ENCODE results near the gene CLEC18A.

The CLEC18A gene

GRCh38 chr16:69927056-69927757 lies 23.9 kb upstream of the CLEC18A start:
- H3K27me3 ChIP-seq = no peaks in the 10 kb centered on the region
- H3K4me3 ChIP-seq (ENCODE audit: low read depth, low read length) = no peak overlapping the region
- no peak for DNase-seq
- H3K4me1 ChIP-seq = no peaks in the 10 kb centered on the region
- H3K9me3 ChIP-seq = no peaks in the 10 kb centered on the region
- no peaks in the 10 kb centered on the region for H3K36me3 ChIP-seq
- no peak for TF ChIP-seq CTCF (IDR thresholded peaks at IDR 0.05; ENCODE audit: low read depth, low read length)

- no peak for DNase-seq
- no peak for TF ChIP-seq CTCF (IDR thresholded peaks at IDR 0.05; ENCODE audit: low read depth, low read length)
- Histone ChIP-seq H3K4me3 (ENCODE audit: low read depth, low read length) (no peak overlapping the region), H3K4me1 (no peaks in the 10 kb centered on the region), H3K27me3 (no peaks in the 10 kb centered on the region), H3K36me3 (no peaks in the 10 kb centered on the region), H3K9me3 (no peaks in the 10 kb centered on the region)
Observed at GRCh38 chr16:69928856-69929400, 22.2 kb upstream of the CLEC18A start.

- no peak for TF ChIP-seq CTCF (IDR thresholded peaks at IDR 0.05; ENCODE audit: low read depth, low read length)
- no peaks in the 10 kb centered on the region for H3K36me3 ChIP-seq
- H3K9me3 ChIP-seq = no peaks in the 10 kb centered on the region
- no peaks in the 10 kb centered on the region for H3K27me3 ChIP-seq
- no peak overlapping the region for H3K4me3 ChIP-seq (ENCODE audit: low read depth, low read length)
- DNase-seq = no peak
- no peaks in the 10 kb centered on the region for H3K4me1 ChIP-seq
Observed at GRCh38 chr16:69929480-69929879, 21.7 kb upstream of the CLEC18A start.

- Histone ChIP-seq H3K36me3 (no peaks in the 10 kb centered on the region), H3K27me3 (no peaks in the 10 kb centered on the region), H3K4me3 (ENCODE audit: low read depth, low read length) (no peak overlapping the region), H3K4me1 (no peaks in the 10 kb centered on the region), H3K9me3 (no peaks in the 10 kb centered on the region)
- TF ChIP-seq CTCF (IDR thresholded peaks at IDR 0.05; ENCODE audit: low read depth, low read length) = peak; percentile 77
- peak; percentile 76 for DNase-seq
Observed at GRCh38 chr16:69930117-69930776, 20.9 kb upstream of the CLEC18A start.

GRCh38 chr16:69931631-69932030 lies 19.5 kb upstream of the CLEC18A start:
- no peak overlapping the region for H3K4me3 ChIP-seq (ENCODE audit: low read depth, low read length)
- no peak for TF ChIP-seq CTCF (IDR thresholded peaks at IDR 0.05; ENCODE audit: low read depth, low read length)
- DNase-seq = no peak
- H3K4me1 ChIP-seq = no peaks in the 10 kb centered on the region
- H3K27me3 ChIP-seq = no peaks in the 10 kb centered on the region
- no peaks in the 10 kb centered on the region for H3K9me3 ChIP-seq
- no peaks in the 10 kb centered on the region; the same call in 1 of the 2 replicates for H3K36me3 ChIP-seq

GRCh38 chr16:69932228-69932627 lies 18.9 kb upstream of the CLEC18A start:
- DNase-seq = no peak
- H3K4me3 ChIP-seq (ENCODE audit: low read depth, low read length) = no peak overlapping the region

More at GRCh38 chr16:69932228-69932627, 18.9 kb upstream of the CLEC18A start:
- no peaks in the 10 kb centered on the region; the same call in 1 of the 2 replicates for H3K36me3 ChIP-seq
- no peaks in the 10 kb centered on the region for H3K9me3 ChIP-seq
- H3K27me3 ChIP-seq = no peaks in the 10 kb centered on the region
- no peak for TF ChIP-seq CTCF (IDR thresholded peaks at IDR 0.05; ENCODE audit: low read depth, low read length)
- H3K4me1 ChIP-seq = no peaks in the 10 kb centered on the region

Measured in BE2C (cell line).